ENCODE measurements around the gene LAMA2. TPM values are rescaled to one million over a fixed set of nuclear protein-coding genes. Genes with fewer than 3 reads are reported as not detected.

LAMA2 gene
- total RNA-seq, 1 experiment from 2014 or later = 4.2 TPM

DNA sequence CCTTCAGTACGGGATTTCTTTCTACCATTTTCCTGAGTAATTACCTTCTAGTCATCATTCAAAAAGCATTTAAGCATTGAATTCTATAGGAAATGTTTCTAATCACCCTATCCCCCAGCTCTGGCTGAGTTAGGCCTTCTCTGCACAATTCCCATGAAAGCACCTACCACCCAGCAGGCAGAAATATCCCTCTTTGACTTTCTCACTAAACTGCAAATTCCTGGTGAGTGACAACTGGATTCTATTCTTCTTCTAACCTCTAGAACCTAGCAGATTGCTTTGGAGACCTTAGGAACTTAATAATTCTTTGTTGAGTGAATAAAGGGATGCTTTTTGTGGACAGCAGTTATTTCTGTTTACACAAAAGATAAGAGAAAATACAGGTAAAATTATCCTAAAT lies 328.7 kb downstream of the LAMA2 start:
- no peaks in the 10 kb centered on the region for H3K79me1 ChIP-seq (ENCODE audit: insufficient read depth, low read depth, low read length, poor library complexity, severe bottlenecking)
- no peak for DNase-seq
- no peak for TF ChIP-seq CTCF (conservative IDR thresholded peaks at IDR 0.05)
- H3K4me1 ChIP-seq (ENCODE audit: insufficient read depth, low read length) = no peaks in the 10 kb centered on the region; the same call in 1 of the 2 replicates
- no peak overlapping the region for H4K5ac ChIP-seq (ENCODE audit: insufficient read length, low read depth, low read length)
- H3K4ac ChIP-seq (ENCODE audit: low read depth, low read length) = no peak overlapping the region
- Mint-ChIP-seq H3K27me3 (ENCODE audit: low read depth) (no peaks in the 10 kb centered on the region), H3K36me3 (ENCODE audit: insufficient read depth in 1 of 3, low read depth in 3 of 3) (no peaks in the 10 kb centered on the region), H3K4me1 (peaks cover 0 to 7% of the 10 kb centered on the region in 2 experiments; a peak in 1 of 4 replicates), H3K9me3 (peaks cover 0 to 3% of the 10 kb centered on the region in 2 experiments; a peak in 1 of 5 replicates), H3K27ac (peak overlapping the region in 1 of 3 experiments; percentile 51; a peak in 1 of 7 replicates), H3K4me3 (no peak overlapping the region)
- H3K4me2 ChIP-seq (ENCODE audit: insufficient read depth, insufficient read length, low read length) = no peak overlapping the region
- no peaks in the 10 kb centered on the region for H3K79me2 ChIP-seq (ENCODE audit: insufficient read depth, low read length)
- H4K91ac ChIP-seq (ENCODE audit: insufficient read length, low read depth, low read length) = no peak overlapping the region
- H4K8ac ChIP-seq (replicated peaks; ENCODE audit: insufficient read length, low read depth, low read length) = no peak overlapping the region
- H2BK120ac ChIP-seq (ENCODE audit: low read depth, low read length, poor library complexity, severe bottlenecking) = no peak overlapping the region
- H3K23ac ChIP-seq (ENCODE audit: insufficient read length, low read depth, low read length) = no peak overlapping the region
- H4K20me1 ChIP-seq (ENCODE audit: control insufficient read depth, insufficient read depth, insufficient read length) = no peaks in the 10 kb centered on the region
- H2BK5ac ChIP-seq (ENCODE audit: insufficient read length, low read length) = no peak overlapping the region
- H3K18ac ChIP-seq (ENCODE audit: insufficient read length, low read depth, low read length) = no peak overlapping the region
- H3K56ac ChIP-seq (ENCODE audit: insufficient read length, low read depth, low read length) = no peak overlapping the region
- no peak overlapping the region for H2BK12ac ChIP-seq (ENCODE audit: insufficient read length, low read depth, low read length)
- no peaks in the 10 kb centered on the region for H3K27me3 ChIP-seq (ENCODE audit: insufficient read depth, low read length)
- WGBS (ENCODE audit: extremely low coverage, insufficient read length, low lambda C conversion rate) = no CpG with 5 or more reads among the region's 1 CpG
- H3T11ph ChIP-seq (ENCODE audit: low read length) = no peak overlapping the region
- no peak overlapping the region for H3K9ac ChIP-seq (ENCODE audit: extremely low read depth, insufficient read length, low read length)
- no peak overlapping the region for H2BK15ac ChIP-seq (ENCODE audit: low read depth, low read length)
- H2AFZ ChIP-seq (ENCODE audit: low read length) = no peak overlapping the region
- no peaks in the 10 kb centered on the region for H3K23me2 ChIP-seq (ENCODE audit: insufficient read length, low read depth, low read length, poor library complexity, severe bottlenecking)
- H2BK20ac ChIP-seq (ENCODE audit: low read depth, low read length, poor library complexity, severe bottlenecking) = no peak overlapping the region
- H3K9me3 ChIP-seq (ENCODE audit: control insufficient read depth, low read depth, low read length) = no peaks in the 10 kb centered on the region
- no peak overlapping the region for H3K14ac ChIP-seq (ENCODE audit: insufficient read depth, low read length)
- no peak overlapping the region for H3K27ac ChIP-seq (ENCODE audit: insufficient read length, low read depth, low read length)
- H2AK5ac ChIP-seq (ENCODE audit: insufficient read length, low read length) = no peak overlapping the region
